CD4-positive, alpha-beta T cell treated with Interleukin-2 at 100 ng/mL for 4 hours (primary cell): ENCODE results near the gene SOCS2.
"Not testable (repeated sequence)": the region's sequence is repeated elsewhere in the genome, so short reads cannot be mapped to it uniquely, and the experiment has no call there.

Source experiments
- DNase-seq: peaks from one replicate; pipeline ENCODE4 v3.0.0-alpha.2; 2020; ENCODE audit warnings: low spot score

The SOCS2 gene

GRCh38 chr12:93571925-93572711 is at the start of gene SOCS2:
Gene SOCS2 (plus strand): TSS chr12:93572675. CDS start chr12:93572898, 223 bp downstream.
- DNase-seq: no peak

- no peak for DNase-seq
Measured at GRCh38 chr12:93524386-93525133, 47.9 kb upstream of the SOCS2 start.

GRCh38 chr12:93526786-93527428 is 45.6 kb upstream of the SOCS2 start:
- no peak for DNase-seq

- no peak for DNase-seq
Measured at GRCh38 chr12:93530358-93530757, 42.1 kb upstream of the SOCS2 start.

GRCh38 chr12:93533310-93533709 is 39.2 kb upstream of the SOCS2 start:
- DNase-seq: no peak

GRCh38 chr12:93536111-93536765 is 36.2 kb upstream of the SOCS2 start:
- no peak for DNase-seq

GRCh38 chr12:93536766-93537488 is 35.5 kb upstream of the SOCS2 start:
- peak; percentile 9 for DNase-seq

GRCh38 chr12:93537769-93538168 is 34.7 kb upstream of the SOCS2 start:
- no peak for DNase-seq

GRCh38 chr12:93539821-93540220 is 32.7 kb upstream of the SOCS2 start:
- DNase-seq: no peak

GRCh38 chr12:93540466-93540865 is 32.0 kb upstream of the SOCS2 start:
- DNase-seq: no peak

GRCh38 chr12:93541578-93542225 is 30.8 kb upstream of the SOCS2 start:
- no peak for DNase-seq

GRCh38 chr12:93547778-93548177 is 24.7 kb upstream of the SOCS2 start:
- DNase-seq: no peak

- no peak for DNase-seq
Measured at GRCh38 chr12:93549174-93549573, 23.3 kb upstream of the SOCS2 start.

- DNase-seq: no peak
Measured at GRCh38 chr12:93550748-93551611, 21.5 kb upstream of the SOCS2 start.

GRCh38 chr12:93552427-93552826 is 20.0 kb upstream of the SOCS2 start:
- DNase-seq: no peak

- not testable (repeated sequence) for DNase-seq
Measured at GRCh38 chr12:93557879-93558278, 14.6 kb upstream of the SOCS2 start.

- not testable (repeated sequence) for DNase-seq
Measured at GRCh38 chr12:93558685-93559084, 13.8 kb upstream of the SOCS2 start.

- no peak for DNase-seq
Measured at GRCh38 chr12:93563807-93564538, 8.5 kb upstream of the SOCS2 start.

- no peak for DNase-seq
Measured at GRCh38 chr12:93565760-93566159, 6.7 kb upstream of the SOCS2 start.
